CD4-positive, alpha-beta T cell treated with Interleukin-12 subunit alpha and Interleukin-12 subunit beta, for 1 hour (primary cell): ENCODE measurements around the gene CNTNAP4.

Source experiments
- DNase-seq: peaks from one replicate; pipeline ENCODE4 v3.0.0-alpha.2; 2020

Gene CNTNAP4

DNA sequence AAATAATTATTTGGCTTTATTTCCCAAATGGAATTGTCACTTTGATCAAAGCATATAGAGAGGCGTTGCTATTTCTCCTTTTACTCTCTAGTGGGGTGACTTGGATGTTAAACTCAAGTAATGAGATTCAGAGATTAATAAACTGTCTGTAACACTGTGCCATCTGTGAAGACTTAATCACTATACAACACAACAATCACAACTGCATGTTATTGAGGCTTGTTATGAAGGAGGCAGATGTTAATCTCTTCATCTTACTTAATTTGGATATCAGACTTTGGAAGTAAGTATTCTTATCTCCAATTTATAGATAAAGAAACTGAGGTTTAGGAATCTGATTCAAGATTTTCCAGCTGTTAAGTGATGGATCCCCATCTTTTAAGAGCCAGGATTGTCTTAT is 132.5 kb downstream of the CNTNAP4 start:
- DNase-seq, result no peak

DNA sequence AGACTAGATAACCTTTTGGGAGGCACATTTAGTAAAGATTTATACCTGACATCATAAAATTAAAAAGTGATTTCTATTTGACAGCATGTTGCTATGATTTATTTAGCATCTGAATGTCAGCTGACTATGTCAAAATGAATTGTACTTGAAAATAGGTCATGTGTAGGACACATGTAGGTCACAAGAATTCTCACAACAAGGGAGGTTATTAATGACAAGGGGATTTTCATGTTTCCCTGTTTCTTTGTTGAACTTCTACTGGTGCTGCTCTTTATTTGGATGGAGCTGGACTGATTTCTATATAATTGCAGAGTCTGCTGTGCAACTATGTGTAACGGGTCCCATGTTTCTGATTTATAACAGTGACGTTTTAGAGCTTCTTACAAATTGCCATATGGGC is 144.4 kb downstream of the CNTNAP4 start:
- DNase-seq, result no peak

DNA sequence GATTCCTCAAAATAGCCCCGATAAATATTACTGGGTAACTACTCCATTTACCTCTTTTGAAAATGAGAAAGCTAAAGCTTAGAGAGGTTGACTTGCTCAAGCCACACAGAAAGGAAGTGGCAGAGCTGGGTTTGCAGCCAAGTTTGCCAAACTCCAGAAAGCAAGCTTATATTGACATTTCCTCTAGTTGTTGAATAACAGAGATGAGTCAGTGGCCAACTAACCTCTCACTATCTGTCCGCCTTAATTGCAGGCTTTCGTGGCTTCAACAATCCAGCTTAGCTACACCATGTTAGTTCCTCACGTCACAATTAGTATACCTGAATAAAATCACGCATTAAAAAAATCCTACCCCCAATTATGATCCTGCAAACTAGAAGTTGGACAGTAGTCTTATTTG is 151.7 kb downstream of the CNTNAP4 start:
- DNase-seq, result no peak

DNA sequence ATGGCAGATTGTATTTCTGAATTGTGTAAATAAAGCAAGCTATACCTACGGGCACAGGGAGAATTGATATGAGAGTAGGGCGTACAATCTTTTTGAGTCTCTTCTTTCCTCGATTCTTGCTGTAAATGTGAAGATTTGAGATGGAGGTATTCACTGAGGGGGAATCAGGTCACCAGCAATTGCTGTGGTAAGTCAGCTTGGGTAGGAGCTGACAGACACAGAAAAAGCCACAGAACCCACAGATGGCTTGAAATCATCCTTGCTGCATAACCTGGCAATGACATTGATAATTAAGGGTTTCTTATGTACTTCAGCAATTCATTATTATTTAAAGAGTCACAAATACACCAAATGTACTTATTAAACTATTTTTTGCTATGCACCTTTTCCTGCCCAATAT is 164.2 kb downstream of the CNTNAP4 start:
- DNase-seq, result no peak

DNA sequence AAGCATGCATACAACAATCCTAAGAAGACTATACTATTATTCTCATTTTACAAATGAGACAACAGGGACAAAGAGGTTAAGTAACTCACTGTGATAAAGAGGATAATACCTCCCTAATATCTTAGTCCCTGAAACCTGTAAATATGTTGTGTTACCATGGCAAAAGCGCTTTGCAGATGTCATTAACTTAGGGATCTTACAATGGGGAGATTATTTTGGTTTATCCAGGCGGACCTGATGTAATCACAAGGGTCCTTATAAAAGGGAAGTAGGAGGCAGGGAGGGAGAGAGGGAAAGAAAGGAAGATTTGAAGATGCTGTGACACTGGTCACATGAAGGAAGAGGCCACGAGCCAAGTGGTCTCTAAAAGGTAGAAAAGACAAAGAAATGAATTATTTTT is 164.7 kb downstream of the CNTNAP4 start:
- no peak for DNase-seq

- DNase-seq, result no peak
Observed at GRCh38 chr16:76443973-76444372, 166.8 kb downstream of the CNTNAP4 start.

GRCh38 chr16:76444832-76445231 is 167.6 kb downstream of the CNTNAP4 start:
- DNase-seq, result no peak

GRCh38 chr16:76445815-76446214 is 168.6 kb downstream of the CNTNAP4 start:
- DNase-seq, result no peak

DNA sequence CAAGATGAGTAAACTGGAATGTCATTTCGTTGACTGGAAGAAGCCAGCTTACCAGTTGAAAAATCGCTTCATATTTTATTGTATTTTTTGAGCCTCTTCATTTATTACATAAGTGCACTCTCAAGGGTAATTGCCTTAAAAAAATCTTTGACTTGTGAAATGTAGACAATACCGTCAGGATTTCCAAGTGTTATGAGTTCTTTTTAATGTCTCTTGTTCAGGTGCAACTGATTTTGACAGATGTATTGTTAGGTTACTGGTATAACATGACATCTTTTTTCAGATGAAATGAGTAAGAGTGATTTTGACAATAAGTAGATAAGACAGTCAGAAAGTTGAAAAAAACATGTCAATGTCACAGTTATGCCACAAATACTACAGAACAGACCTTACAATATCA is 169.1 kb downstream of the CNTNAP4 start:
- DNase-seq, result no peak

GRCh38 chr16:76450890-76451289 is 173.7 kb downstream of the CNTNAP4 start:
- no peak for DNase-seq

- DNase-seq, result no peak
Observed at GRCh38 chr16:76455257-76455656, 178.1 kb downstream of the CNTNAP4 start.

DNA sequence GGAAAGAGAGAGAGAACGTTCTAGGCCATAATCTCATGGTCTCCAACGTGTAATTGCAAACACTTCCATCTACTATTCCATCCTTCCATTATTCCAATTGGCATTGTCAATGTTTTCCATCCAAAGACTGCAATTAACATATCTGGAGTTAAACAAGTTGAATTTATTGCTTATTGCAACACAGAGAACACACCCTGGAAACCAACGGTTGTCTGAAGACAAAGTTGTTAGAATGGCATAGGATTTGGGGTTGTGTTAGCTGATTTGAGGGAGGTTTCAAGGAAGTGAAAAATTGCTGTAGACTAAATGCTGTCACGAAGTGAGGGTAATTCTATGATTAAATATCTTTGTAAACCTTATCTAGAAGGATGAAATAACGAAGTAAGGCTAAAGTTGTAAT is 178.8 kb downstream of the CNTNAP4 start:
- no peak for DNase-seq

DNA sequence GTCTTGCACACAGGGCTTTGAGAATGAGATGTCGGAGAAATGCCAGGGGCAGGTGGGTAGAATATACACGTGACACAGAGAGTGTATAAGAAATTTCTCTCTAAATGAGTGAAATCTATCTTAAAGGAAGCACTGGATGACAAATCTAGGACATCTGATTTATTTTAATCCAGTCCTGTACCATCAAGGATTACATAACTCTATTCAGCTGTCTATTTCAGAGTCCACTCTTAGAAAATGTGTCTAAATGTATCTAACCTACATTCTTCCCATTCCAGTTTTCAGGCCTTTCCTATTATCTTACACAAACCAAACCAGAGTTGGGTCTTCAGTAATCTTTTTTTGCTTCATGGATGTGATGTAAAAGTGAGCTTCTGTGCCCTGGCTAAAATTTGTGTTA is 181.9 kb downstream of the CNTNAP4 start:
- DNase-seq, result no peak

DNA sequence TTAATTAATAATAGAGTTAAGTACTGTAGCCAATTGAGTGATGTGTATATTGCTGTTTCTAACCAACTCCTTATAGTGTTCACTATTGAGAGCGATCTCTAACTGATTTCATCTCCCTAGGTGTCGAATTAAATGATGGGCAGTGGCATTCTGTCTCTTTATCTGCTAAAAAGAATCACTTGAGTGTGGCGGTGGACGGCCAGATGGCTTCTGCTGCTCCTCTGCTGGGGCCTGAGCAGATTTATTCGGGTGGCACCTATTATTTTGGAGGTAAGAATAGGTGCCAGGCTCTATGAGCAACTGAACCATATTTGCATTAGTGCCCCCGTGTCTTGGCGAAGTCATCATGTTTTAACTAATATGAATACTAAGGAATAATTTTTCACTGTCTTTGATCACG is 184.6 kb downstream of the CNTNAP4 start:
- no peak for DNase-seq

DNA sequence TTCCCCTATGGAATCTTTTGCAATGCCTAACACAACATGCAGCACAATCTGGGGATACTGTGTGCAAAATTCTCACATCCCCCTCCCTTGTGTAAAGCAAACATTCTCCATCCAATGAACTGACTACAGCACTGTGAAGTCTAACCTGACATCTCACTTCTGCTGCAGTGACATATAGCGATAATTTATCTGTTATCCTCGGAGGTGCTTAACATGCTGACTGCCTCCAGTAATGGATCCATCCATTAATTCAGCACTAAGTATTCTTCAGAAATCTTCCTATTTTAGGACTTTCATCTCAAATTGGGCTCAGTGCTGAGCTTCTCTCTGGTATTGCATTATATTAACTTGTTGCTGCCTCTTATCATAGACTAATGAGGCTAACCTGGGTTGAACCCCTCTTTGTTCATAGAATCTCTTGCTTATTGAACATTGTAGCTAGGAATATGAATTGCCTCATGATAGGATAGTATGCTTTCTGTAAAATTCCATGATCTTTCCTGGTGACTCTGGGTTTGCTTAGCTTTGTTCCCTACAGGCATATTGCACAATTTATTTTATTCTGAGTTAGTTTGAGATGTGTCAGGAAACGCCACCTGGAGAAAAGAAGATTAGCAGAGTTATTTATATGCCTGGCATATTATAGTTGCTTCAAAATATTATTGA is 187.9 kb downstream of the CNTNAP4 start:
- no peak for DNase-seq

- DNase-seq, result no peak
Observed at GRCh38 chr16:76466871-76467270, 189.7 kb downstream of the CNTNAP4 start.

GRCh38 chr16:76474048-76474447 is 196.8 kb downstream of the CNTNAP4 start:
- DNase-seq, result no peak

- no peak for DNase-seq
Observed at GRCh38 chr16:76478105-76478504, 200.9 kb downstream of the CNTNAP4 start.

- DNase-seq, result no peak
Observed at GRCh38 chr16:76483307-76483909, 206.2 kb downstream of the CNTNAP4 start.

DNA sequence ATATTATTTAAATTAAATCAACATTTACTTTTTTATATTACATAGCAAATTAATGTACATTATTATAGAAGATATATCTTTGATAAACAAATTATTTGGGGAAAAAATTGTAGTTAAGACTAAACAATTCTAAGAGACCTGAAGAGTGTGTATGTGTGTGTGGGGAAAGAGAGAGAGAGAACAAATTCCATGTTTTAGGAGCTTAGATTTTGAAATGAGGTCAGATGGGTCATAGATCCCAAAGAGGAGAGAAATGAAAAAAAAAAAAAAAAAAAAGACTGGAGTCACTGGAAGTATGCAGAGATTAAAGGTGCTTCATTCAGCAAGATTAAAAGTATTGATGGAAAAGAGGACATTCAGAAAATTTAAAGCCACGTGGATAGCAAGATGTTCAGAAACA is 206.8 kb downstream of the CNTNAP4 start:
- DNase-seq, result no peak

- no peak for DNase-seq
Observed at GRCh38 chr16:76486740-76487139, 209.5 kb downstream of the CNTNAP4 start.

DNA sequence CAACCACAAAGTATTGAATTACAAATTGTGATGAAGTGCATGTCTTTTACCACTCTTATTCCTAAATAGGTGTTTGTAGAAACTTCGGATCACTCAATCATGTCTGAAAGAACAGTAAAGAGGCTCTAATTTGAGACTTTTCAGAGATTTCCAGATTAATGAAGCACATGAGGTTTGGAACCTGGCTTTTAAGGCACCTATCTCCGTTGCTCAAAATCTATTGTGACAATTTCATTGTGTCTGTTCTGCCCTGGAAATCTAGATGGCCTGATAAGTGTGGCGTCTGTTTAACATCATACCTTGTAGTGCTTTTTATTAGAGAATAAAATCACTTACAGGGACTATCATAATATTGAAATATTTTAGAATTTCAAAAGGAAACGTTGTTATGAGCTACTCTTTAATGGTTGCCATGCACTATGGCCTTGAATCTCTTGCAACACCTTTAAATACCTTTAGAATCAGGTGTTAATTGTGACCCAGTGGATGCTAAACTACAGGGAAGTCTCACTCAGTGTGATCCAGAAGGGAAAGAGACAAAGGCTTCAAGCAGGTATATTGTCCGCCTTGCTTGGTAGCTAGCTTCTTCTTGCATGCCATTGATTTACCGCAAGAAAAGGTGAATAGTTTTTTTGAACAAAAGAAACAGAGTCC is 210.3 kb downstream of the CNTNAP4 start:
- no peak for DNase-seq

GRCh38 chr16:76488065-76488417 is 210.8 kb downstream of the CNTNAP4 start:
- no peak for DNase-seq

DNA sequence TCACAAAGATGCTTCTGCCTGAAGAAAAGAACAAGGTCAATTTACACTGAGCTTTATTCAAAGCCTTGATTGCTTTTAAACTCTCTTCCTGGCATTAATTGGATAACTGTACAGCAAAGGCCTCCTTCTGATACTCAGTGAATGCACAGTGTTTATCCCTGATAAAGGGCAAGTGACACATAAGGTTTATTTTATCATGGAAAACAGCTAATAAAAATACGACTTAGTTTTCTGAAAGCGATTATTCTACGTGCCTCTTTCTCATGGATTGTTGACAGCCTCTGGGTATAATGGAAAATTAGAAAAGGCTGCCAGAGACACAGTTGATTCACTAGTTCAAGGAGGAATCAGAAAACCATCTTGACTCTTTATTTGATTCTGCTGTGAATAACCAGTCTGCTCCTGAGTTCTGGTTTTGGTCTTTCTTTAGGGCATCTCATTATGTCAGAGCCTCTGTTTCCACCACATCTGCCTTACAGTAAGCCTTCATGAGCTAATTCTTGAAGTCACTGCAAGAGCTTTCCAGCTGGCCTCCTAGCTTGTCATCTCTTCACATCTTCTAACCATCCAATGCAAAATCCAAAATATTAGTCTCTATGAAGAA is 212.9 kb downstream of the CNTNAP4 start:
- DNase-seq, result no peak
